OCI-LY3 (cell line): ENCODE data around the gene TTC7B.

ENCODE experiments used
- H2AFZ ChIP-seq: fragments of 200-600, 300-600 bp; shearing (Covaris generic); 2 replicates; pipeline ENCODE4 v1.6.0; 2014; ENCODE audit warnings: antibody characterized with exemption, low read depth, low read length
- H3K27ac ChIP-seq: fragments of 200-600, 300-600 bp; sonication (generic); 2 replicates; pipeline ENCODE4 v1.5.1; 2014; ENCODE audit warnings: mild to moderate bottlenecking, low read length, moderate library complexity, mixed read lengths
- H3K27me3 ChIP-seq: fragments of 200-600, 300-600 bp; sonication (generic); 2 replicates; pipeline ENCODE4 v1.6.1; 2014; ENCODE audit warnings: low read depth, low read length, mixed read lengths
- H3K36me3 ChIP-seq: fragments of 200-600, 300-600 bp; sonication (generic); replicated peaks from 2 replicates; pipeline ENCODE3; 2014; ENCODE audit warnings: low read depth, low read length, mixed read lengths
- H3K4me1 ChIP-seq: fragments of 300-600, 200-600 bp; sonication (generic); 2 replicates; pipeline ENCODE4 v1.6.1; 2014; ENCODE audit warnings: low read length, mixed read lengths
- H3K4me2 ChIP-seq: fragments of 200-600, 300-600 bp; sonication (generic); 2 replicates; pipeline ENCODE4 v1.6.1; 2014; ENCODE audit warnings: low read length, mixed read lengths
- H3K4me3 ChIP-seq: fragments of 300-600, 200-600 bp; sonication (generic); 2 replicates; pipeline ENCODE4 v1.5.1; 2014; ENCODE audit warnings: antibody characterized with exemption, mild to moderate bottlenecking, low read length, moderate library complexity
- H3K79me2 ChIP-seq: fragments of 300-600, 200-600 bp; shearing (Covaris generic); 2 replicates; pipeline ENCODE4 v1.6.1; 2014; ENCODE audit warnings: mild to moderate bottlenecking, low read length, mixed read lengths
- H3K9ac ChIP-seq: fragments of 300-600, 200-600 bp; shearing (Covaris generic); 2 replicates; pipeline ENCODE4 v1.6.0; 2014; ENCODE audit warnings: mild to moderate bottlenecking, low read length, moderate library complexity
- H3K9me3 ChIP-seq: fragments of 200-600, 300-600 bp; shearing (Covaris generic); 2 replicates; pipeline ENCODE4 v1.6.1; 2014; ENCODE audit warnings: low read length, mixed read lengths; ENCODE audit not compliant: insufficient read depth
- H4K20me1 ChIP-seq: fragments of 200-600, 300-600 bp; sonication (generic); 2 replicates; pipeline ENCODE4 v1.6.1; 2016; ENCODE audit warnings: low read length, mixed read lengths; ENCODE audit not compliant: insufficient read depth
- EZH2phosphoT487 ChIP-seq: fragments of 200-600 bp; shearing (Covaris generic); IDR thresholded peaks from 2 replicates; pipeline ENCODE4 v1.6.1; 2018; ENCODE audit warnings: antibody characterized with exemption, mixed run types, low read depth
- TF ChIP-seq, protein P1 (sequence below): fragments of 200-600, 300-600 bp; sonication (generic); IDR thresholded peaks from 2 replicates; pipeline ENCODE4 v1.5.1; 2014; ENCODE audit warnings: antibody characterized with exemption, low read length, low read depth

The TTC7B gene

DNA sequence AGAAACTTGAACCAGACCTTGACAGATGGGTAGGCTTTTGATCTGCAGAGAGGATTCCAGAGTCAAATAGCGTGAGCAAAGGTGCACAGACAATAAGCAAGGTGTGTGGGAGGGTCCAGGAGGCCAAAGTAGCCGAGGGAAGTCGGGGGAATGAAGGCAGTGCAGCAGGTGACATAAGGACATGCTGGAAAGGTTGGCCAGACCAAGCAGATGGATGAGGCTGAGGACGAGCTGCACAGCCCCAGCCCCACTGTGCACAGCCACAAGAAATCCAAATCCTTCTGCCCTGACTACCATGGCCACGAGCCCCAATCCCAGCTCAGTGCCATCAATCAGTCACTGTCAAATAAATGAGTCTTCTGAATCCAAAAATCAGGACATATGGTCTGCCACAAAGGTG lies 5.4 kb downstream of the TTC7B start:
- Histone ChIP-seq H3K79me2 (peaks cover 7% of the 10 kb centered on the region), H2AFZ (no peak overlapping the region), H3K36me3 (no peaks in the 10 kb centered on the region), H3K27me3 (no peaks in the 10 kb centered on the region), H3K27ac (no peak overlapping the region), H3K9me3 (no peaks in the 10 kb centered on the region), H3K9ac (no peak overlapping the region), H4K20me1 (no peaks in the 10 kb centered on the region), H3K4me2 (no peak overlapping the region), H3K4me3 (no peak overlapping the region), H3K4me1 (peaks cover 9% of the 10 kb centered on the region)
- TF ChIP-seq, protein P1, sequence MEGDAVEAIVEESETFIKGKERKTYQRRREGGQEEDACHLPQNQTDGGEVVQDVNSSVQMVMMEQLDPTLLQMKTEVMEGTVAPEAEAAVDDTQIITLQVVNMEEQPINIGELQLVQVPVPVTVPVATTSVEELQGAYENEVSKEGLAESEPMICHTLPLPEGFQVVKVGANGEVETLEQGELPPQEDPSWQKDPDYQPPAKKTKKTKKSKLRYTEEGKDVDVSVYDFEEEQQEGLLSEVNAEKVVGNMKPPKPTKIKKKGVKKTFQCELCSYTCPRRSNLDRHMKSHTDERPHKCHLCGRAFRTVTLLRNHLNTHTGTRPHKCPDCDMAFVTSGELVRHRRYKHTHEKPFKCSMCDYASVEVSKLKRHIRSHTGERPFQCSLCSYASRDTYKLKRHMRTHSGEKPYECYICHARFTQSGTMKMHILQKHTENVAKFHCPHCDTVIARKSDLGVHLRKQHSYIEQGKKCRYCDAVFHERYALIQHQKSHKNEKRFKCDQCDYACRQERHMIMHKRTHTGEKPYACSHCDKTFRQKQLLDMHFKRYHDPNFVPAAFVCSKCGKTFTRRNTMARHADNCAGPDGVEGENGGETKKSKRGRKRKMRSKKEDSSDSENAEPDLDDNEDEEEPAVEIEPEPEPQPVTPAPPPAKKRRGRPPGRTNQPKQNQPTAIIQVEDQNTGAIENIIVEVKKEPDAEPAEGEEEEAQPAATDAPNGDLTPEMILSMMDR = no peak
- no peak for TF ChIP-seq EZH2phosphoT487

DNA sequence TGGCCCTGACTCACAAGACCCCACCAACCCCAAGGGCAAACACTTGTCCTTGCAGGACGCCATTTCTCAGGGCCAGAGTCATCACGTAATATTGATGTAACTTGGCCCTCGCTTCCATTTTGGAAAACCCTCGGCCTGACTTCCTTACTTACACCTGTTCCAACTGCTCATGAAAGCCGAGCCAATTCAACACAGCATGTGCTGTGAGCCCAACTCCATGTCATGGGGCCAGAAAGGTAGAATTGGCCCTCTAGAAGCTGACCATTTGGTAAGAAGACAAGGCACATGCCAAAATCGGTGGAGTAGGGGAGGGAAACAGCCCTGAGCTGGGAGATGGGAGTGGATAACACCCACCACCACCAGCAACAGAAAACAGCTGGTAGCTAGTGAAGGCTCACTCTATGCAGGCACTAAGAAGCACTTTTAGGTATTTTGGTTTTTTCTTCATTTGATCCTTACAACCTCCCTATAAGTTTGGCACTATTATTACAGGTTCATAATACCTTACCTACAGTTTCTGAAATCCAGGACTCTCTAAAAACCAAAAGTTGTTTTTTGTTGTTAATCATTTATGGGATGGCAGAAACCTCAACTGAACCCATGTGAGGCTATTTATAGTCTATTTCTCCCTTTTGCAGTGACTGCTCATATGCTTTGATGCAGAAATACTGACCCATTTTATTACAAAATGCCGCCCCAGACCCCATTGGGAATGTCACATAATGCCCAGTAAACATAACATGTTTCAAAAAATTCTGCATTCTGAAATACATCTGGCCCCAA lies 6.5 kb downstream of the TTC7B start:
- Histone ChIP-seq H2AFZ (no peak overlapping the region), H3K27me3 (no peaks in the 10 kb centered on the region), H3K4me1 (peaks cover 5% of the 10 kb centered on the region; the same call in 1 of the 2 replicates), H3K79me2 (no peaks in the 10 kb centered on the region; the same call in 1 of the 2 replicates), H3K4me2 (no peak overlapping the region), H3K27ac (no peak overlapping the region), H3K9ac (no peak overlapping the region), H4K20me1 (no peaks in the 10 kb centered on the region), H3K9me3 (no peaks in the 10 kb centered on the region), H3K36me3 (no peaks in the 10 kb centered on the region), H3K4me3 (no peak overlapping the region)
- TF ChIP-seq EZH2phosphoT487 = no peak
- TF ChIP-seq, protein P1 = no peak

DNA sequence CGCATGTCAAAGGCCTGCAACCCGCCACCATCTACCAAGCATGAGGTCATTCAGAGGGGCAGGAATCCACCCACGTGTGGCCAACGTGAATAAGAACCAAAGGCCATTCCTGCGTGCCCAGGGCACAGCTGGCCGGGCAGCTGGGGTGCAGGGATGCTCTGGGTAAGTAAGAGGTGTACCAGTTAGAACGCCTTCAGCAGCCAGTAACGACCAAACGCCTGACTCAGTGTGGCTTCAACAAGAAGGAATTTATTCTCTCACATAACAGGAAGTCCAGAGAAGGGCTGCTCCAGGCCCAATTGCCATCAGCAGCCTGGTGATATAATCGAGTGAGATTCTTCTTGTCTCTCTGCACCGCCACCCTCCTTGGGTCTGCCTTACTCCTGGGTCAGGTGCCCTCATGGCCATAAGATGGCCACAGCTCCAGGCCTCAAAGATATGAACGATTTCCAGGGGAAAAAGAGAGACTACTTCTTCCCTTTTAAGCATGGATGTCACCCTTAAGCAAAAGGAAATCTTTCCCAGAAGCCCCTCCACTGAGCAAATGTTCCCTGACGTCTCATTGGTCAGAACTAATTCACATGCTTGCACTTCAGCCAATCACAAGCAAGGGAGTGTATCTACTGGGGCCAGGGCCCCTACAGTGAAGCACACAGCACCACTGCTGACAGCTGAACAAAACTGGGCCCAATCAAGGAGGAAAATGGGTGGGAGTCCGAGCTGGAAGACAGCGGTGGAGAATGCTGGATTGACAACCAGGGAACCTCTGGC lies 7.3 kb downstream of the TTC7B start:
- no peak overlapping the region for H3K4me2 ChIP-seq
- TF ChIP-seq EZH2phosphoT487 = no peak
- TF ChIP-seq, protein P1 = no peak
- no peaks in the 10 kb centered on the region for H4K20me1 ChIP-seq
- no peak overlapping the region for H3K9ac ChIP-seq
- H3K9me3 ChIP-seq = no peaks in the 10 kb centered on the region
- no peaks in the 10 kb centered on the region for H3K79me2 ChIP-seq
- H3K27me3 ChIP-seq = no peaks in the 10 kb centered on the region
- no peak overlapping the region for H2AFZ ChIP-seq
- H3K4me1 ChIP-seq = peaks cover 5% of the 10 kb centered on the region; the same call in 1 of the 2 replicates
- no peak overlapping the region for H3K4me3 ChIP-seq
- no peak overlapping the region for H3K27ac ChIP-seq
- no peaks in the 10 kb centered on the region for H3K36me3 ChIP-seq

DNA sequence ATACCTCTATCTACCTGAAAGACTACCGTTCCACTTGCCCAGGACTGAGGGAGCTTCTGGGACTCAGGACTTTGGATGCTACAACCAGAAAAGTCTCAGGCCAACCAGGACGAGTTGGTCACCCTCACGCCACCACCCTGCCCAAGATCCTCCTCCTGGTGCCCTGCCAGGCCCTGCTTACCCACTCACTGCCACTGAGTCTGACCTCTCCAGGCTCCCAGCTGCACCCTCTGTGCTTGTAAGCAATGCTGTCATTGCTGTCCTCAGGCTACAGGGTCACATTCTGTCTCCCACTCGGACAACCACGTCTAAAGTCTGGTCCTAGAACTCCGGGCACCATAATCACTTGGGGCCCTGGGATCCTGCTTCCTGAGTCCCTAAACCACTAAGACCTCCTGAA lies 9.2 kb downstream of the TTC7B start:
- Histone ChIP-seq H3K4me2 (no peak overlapping the region), H3K9ac (no peak overlapping the region), H3K36me3 (no peaks in the 10 kb centered on the region), H4K20me1 (no peaks in the 10 kb centered on the region), H3K27me3 (no peaks in the 10 kb centered on the region), H3K27ac (no peak overlapping the region), H3K9me3 (no peaks in the 10 kb centered on the region), H3K4me1 (peaks cover 5% of the 10 kb centered on the region; the same call in 1 of the 2 replicates), H3K79me2 (no peaks in the 10 kb centered on the region), H2AFZ (no peak overlapping the region), H3K4me3 (no peak overlapping the region)
- no peak for TF ChIP-seq EZH2phosphoT487
- TF ChIP-seq, protein P1 = no peak
